ENCODE results near the gene PAK4. TPM values are rescaled to one million over a fixed set of nuclear protein-coding genes. Genes with fewer than 3 reads are reported as not detected.
"Not testable (repeated sequence)": the region's sequence is repeated elsewhere in the genome, so short reads cannot be mapped to it uniquely, and the experiment has no call there.

Gene PAK4
- total and polyA plus RNA-seq, 10 of the 15 experiments (the other 5 are each of a cell fraction or from before 2014, with no cell fraction given): 0.08 to 19.3 (median 5.9) TPM

DNA sequence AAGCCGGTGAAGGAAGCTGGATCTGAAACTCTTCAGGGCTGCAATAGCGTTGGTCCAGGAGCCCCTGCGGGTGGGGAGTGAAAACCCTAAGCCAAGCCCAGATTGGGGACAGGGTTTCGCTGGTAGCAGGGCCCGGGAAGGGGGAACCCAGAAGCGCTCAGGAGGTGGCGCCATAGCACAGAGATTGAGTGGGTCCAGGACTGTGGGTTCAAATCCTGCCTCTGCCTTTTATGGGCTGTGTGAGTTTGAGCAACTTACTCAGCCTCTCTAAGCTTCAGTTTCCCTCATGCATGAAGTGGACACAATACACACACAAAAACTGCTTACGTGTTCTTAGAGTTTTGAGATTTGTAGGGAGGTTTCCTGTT is 86.8 kb downstream of the PAK4 start:
- Histone ChIP-seq H3K9me3 (replicated peaks; ENCODE audit: control insufficient read depth, insufficient read depth, low read length) (no peaks in the 10 kb centered on the region; the same call in 2 of the 3 replicates), H3K4me1 (ENCODE audit: control insufficient read depth, insufficient read depth, low read length) (no peaks in the 10 kb centered on the region), H3K27me3 (replicated peaks in 1 of 2; ENCODE audit: control insufficient read depth in 2 of 2, insufficient read depth in 2 of 2, low read length in 1 of 2) (peaks cover 0 to 3% of the 10 kb centered on the region in 2 experiments; a peak in 1 of 4 replicates), H2AFZ (ENCODE audit: control insufficient read depth, low read depth, low read length) (no peak overlapping the region), H3K79me2 (ENCODE audit: control insufficient read depth, insufficient read depth, low read length) (no peaks in the 10 kb centered on the region), H3K9ac (ENCODE audit: control insufficient read depth, insufficient read depth, low read length) (no peak overlapping the region), H3K4me3 (no peak overlapping the region), H3K36me3 (ENCODE audit: control insufficient read depth in 2 of 2, insufficient read depth in 2 of 2, low read length in 1 of 2) (no peaks in the 10 kb centered on the region), H4K20me1 (ENCODE audit: control insufficient read depth, insufficient read depth) (no peaks in the 10 kb centered on the region), H3K4me2 (ENCODE audit: control insufficient read depth, insufficient read depth) (no peak overlapping the region), H3K27ac (ENCODE audit: control insufficient read depth, insufficient read depth) (no peak overlapping the region)
- ATAC-seq (peak; percentile 83), FAIRE-seq (no peak), DNase-seq (ENCODE audit: low read depth, low spot score) (peak; percentile 2)
- 0 out of 2 replicates have a peak, but pooled peaks have one; percentile 28 for TF ChIP-seq YY1 (IDR thresholded peaks at IDR 0.05; ENCODE audit: low read depth, low read length)
- TF ChIP-seq SMC3 (IDR thresholded peaks at IDR 0.05; ENCODE audit: borderline replicate concordance, low read length): peak; percentile 56; the same call in 1 of the 2 replicates
- TF ChIP-seq, protein P1, sequence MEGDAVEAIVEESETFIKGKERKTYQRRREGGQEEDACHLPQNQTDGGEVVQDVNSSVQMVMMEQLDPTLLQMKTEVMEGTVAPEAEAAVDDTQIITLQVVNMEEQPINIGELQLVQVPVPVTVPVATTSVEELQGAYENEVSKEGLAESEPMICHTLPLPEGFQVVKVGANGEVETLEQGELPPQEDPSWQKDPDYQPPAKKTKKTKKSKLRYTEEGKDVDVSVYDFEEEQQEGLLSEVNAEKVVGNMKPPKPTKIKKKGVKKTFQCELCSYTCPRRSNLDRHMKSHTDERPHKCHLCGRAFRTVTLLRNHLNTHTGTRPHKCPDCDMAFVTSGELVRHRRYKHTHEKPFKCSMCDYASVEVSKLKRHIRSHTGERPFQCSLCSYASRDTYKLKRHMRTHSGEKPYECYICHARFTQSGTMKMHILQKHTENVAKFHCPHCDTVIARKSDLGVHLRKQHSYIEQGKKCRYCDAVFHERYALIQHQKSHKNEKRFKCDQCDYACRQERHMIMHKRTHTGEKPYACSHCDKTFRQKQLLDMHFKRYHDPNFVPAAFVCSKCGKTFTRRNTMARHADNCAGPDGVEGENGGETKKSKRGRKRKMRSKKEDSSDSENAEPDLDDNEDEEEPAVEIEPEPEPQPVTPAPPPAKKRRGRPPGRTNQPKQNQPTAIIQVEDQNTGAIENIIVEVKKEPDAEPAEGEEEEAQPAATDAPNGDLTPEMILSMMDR (IDR thresholded peaks at IDR 0.05 in 2 of 3, conservative IDR thresholded peaks at IDR 0.05 in 1 of 3; ENCODE audit: control insufficient read depth in 2 of 3, extremely low read depth in 1 of 3, insufficient read depth in 1 of 3, low read depth in 3 of 3, low read length in 3 of 3): peak; percentile 49 to 56 (median 55); a peak in 5 of 6 replicates
- TF ChIP-seq SMARCA5 (IDR thresholded peaks at IDR 0.05): peak; percentile 90
- TF ChIP-seq, protein P2, sequence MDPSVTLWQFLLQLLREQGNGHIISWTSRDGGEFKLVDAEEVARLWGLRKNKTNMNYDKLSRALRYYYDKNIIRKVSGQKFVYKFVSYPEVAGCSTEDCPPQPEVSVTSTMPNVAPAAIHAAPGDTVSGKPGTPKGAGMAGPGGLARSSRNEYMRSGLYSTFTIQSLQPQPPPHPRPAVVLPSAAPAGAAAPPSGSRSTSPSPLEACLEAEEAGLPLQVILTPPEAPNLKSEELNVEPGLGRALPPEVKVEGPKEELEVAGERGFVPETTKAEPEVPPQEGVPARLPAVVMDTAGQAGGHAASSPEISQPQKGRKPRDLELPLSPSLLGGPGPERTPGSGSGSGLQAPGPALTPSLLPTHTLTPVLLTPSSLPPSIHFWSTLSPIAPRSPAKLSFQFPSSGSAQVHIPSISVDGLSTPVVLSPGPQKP (IDR thresholded peaks at IDR 0.05; ENCODE audit: low read depth, low read length): no peak
- peak; percentile 53 for TF ChIP-seq RAD21 (IDR thresholded peaks at IDR 0.05; ENCODE audit: insufficient read depth, low read depth, low read length)
- no peak for TF ChIP-seq NR2C1 (IDR thresholded peaks at IDR 0.05)
- intact Hi-C loops (cut with micrococcal nuclease; ENCODE audit: unreplicated experiment): loop anchor here (5.0 kb wide), 2 partner anchors 115 to 200 kb away; partner anchors contain the start of gene PLEKHG2
- in situ Hi-C loops (cut with MboI): no loop called here
- ChIA-PET RAD21 (ENCODE audit: unreplicated experiment) (interaction anchor here (0.5 kb wide), 1 partner anchor 952 kb away, joined by 3 read pairs; no protein-coding TSS in a partner anchor), CTCF (interaction anchor here (0.6 to 4.0 kb wide), 2 partner anchors 38 to 115 kb away, joined by 3 to 28 read pairs; no protein-coding TSS in a partner anchor), SMC1A (ENCODE audit: uncharacterized antibody, unreplicated experiment) (interaction anchor here (0.7 to 1.6 kb wide), 3 partner anchors 110 to 418 kb away, joined by 3 read pairs; no protein-coding TSS in a partner anchor), POLR2A (interaction anchor here (0.5 kb wide), 1 partner anchor 844 kb away, joined by 3 read pairs; no protein-coding TSS in a partner anchor)
- no TSS peak for BruUV-seq (replicated peaks)
- 5% methylated on average over 8 of the region's 8 CpGs for WGBS (ENCODE audit: insufficient coverage, insufficient replicate concordance, low lambda C conversion rate, missing lambda C conversion rate)

DNA sequence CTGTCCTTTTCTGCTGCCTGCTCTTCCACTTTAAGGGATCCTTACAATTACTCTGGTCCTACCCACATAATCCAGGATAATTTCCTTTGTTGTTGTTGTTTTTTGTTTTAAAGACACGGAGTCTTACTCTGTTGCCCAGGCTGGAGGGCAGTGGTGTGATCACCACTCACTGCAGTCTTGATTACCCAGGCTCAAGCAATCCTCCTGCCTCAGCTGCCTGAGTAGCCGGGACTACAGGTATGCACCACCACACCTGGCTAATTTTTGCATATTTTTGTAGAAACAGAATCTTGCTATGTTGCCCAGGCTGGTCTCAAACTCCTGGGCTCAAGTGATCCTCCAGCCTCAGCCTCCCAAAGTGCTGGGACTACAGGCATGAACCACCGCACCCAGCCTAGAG is 89.7 kb downstream of the PAK4 start:
- H3K9ac ChIP-seq (ENCODE audit: control insufficient read depth, insufficient read depth, low read length); BruUV-seq (replicated peaks); H2AFZ ChIP-seq (ENCODE audit: control insufficient read depth, low read depth, low read length); H3K9me3 ChIP-seq (replicated peaks; ENCODE audit: control insufficient read depth, insufficient read depth, low read length); RAD21 ChIA-PET (ENCODE audit: unreplicated experiment); H4K20me1 ChIP-seq (ENCODE audit: control insufficient read depth, insufficient read depth); H3K27me3 ChIP-seq (replicated peaks in 1 of 2; ENCODE audit: control insufficient read depth in 2 of 2, insufficient read depth in 2 of 2, low read length in 1 of 2); ATAC-seq; FAIRE-seq; H3K4me3 ChIP-seq; H3K36me3 ChIP-seq (ENCODE audit: control insufficient read depth in 2 of 2, insufficient read depth in 2 of 2, low read length in 1 of 2); H3K4me1 ChIP-seq (ENCODE audit: control insufficient read depth, insufficient read depth, low read length); H3K27ac ChIP-seq (ENCODE audit: control insufficient read depth, insufficient read depth); DNase-seq (ENCODE audit: low read depth, low spot score); in situ Hi-C loops (cut with MboI); H3K79me2 ChIP-seq (ENCODE audit: control insufficient read depth, insufficient read depth, low read length); H3K4me2 ChIP-seq (ENCODE audit: control insufficient read depth, insufficient read depth); intact Hi-C loops (cut with micrococcal nuclease; ENCODE audit: unreplicated experiment): not testable (repeated sequence)
- WGBS (ENCODE audit: insufficient coverage, insufficient replicate concordance, low lambda C conversion rate, missing lambda C conversion rate): 43% methylated on average over 3 of the region's 3 CpGs
- POLR2A ChIA-PET: interaction anchor here (1.5 kb wide), 1 partner anchor 15 kb away, joined by 3 read pairs; no protein-coding TSS in a partner anchor
- SMC1A ChIA-PET (ENCODE audit: uncharacterized antibody, unreplicated experiment): interaction anchor here (1.3 kb wide), 1 partner anchor 113 kb away, joined by 4 read pairs; no protein-coding TSS in a partner anchor
- CTCF ChIA-PET: interaction anchor here (4.0 kb wide), 1 partner anchor 112 kb away, joined by 28 read pairs; no protein-coding TSS in a partner anchor
